HG03175 (cell line): ENCODE results near the gene LCE3A.
"Not testable (repeated sequence)": the region's sequence is repeated elsewhere in the genome, so short reads cannot be mapped to it uniquely, and the experiment has no call there.

Experiments used
- ATAC-seq: cut with Tn5 transposase; IDR thresholded peaks from one replicate; pipeline ENCODE4 v1.9.1; 2021; ENCODE audit warnings: mild to moderate bottlenecking, moderate library complexity; ENCODE audit not compliant: unreplicated experiment

LCE3A gene, protein sequence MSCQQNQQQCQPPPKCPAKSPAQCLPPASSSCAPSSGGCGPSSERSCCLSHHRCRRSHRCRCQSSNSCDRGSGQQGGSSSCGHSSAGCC

DNA sequence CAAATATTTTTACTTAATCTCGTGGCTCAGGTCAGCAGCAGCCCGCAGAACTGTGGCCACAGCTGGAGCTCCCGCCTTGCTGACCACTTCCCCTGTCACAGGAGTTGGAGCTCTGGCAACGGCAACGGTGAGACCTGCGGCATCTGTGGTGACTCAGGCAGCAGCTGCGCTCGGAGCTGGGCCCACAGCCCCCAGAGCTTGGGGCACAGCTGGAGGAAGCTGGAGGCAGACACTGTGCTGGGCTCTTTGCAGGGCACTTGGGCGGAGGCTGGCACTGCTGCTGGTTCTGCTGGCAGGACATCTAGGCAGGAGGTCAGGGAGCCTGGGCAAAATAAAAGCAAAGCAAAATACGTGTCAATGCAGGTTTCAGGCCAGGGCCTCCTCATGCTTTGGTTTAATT lies at the start of gene LCE3A:
TSS of gene LCE3A (minus strand) at position 301 of the 400 bp plus-strand sequence. CDS start at position 301, 0 bp downstream.
- ATAC-seq, result no peak

DNA sequence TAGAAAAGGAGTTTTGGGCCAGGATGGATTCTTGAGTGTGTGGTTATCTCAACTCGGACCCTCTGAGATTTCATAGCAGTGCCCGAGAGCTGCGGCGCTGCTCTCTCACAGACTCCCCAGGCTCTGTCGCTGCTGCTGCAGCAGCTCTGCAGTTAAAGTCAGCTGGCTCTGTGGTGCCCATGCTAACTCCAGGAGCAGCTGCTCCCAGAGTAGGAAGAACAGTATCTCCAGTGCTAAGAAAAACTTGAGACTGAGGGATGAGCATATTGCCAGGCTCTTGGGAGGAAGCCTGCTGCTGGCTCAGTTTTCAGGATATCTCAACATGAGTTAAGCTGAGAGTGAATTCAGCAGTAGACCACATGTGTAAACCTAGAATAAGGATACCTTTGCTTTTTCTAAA lies 44.7 kb upstream of the LCE3A start:
- ATAC-seq, result no peak

DNA sequence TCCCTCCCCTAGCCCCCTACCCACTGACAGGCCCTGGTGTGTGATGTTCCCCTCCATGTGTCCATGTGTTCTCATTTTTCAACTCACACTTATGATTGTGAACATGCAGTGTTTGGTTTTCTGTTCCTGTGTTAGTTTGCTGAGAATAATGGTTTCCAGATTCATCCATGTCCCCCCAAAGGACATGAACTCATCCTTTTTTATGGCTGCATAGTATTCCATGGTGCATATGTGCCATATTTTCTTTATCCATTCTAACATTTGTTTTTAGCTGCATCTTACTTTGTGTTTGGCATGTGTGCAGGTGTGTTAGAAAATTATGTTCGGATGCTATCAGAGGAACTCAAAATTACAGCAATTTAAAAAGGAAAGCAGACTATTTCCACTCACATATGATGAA lies 43.3 kb upstream of the LCE3A start:
- ATAC-seq, result not testable (repeated sequence)

DNA sequence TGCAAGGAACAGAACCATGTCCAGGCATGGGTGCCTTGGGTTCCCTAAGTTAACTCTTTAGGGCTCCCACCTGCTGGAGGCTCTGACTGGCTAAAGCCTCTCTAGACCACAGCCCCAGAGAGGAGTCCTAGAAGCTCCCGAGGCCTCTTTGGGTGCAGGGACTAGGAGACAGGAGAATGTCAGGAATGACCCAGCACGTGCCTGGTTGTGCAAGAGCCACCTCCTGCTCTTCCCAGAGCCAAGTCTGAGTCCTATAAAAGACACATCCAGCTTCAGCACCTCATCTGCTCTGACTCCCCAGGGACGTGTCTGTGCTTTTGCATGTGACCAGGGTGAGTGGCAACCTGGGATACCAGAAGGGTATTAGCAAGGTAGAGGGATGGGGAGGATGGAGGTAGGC lies 40.2 kb upstream of the LCE3A start, which contains the start of gene LCE2D:
TSS of gene LCE2D (plus strand) at position 283 of the 400 bp plus-strand sequence. CDS start 726 bp downstream, outside the sequence.
- ATAC-seq, result no peak

DNA sequence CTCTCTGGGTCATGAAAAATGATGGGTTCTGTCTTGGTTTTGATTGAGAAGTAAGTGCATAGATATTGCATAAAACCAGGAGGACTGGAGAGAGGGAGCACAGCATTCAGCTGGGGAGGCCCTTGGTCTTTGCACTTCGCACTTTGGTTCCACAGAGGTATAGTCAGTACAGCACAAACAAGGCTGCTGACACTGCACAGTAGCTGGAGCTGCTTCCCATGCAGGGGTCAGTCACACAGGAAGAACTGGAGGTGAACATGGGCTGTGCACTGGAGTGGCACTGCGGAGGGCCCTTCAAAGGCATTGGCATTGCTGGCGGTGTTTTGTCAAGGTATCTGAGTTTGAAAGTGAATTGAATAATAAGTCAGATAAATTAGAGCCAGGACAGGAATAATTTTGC lies 35.7 kb upstream of the LCE3A start:
- ATAC-seq, result no peak

DNA sequence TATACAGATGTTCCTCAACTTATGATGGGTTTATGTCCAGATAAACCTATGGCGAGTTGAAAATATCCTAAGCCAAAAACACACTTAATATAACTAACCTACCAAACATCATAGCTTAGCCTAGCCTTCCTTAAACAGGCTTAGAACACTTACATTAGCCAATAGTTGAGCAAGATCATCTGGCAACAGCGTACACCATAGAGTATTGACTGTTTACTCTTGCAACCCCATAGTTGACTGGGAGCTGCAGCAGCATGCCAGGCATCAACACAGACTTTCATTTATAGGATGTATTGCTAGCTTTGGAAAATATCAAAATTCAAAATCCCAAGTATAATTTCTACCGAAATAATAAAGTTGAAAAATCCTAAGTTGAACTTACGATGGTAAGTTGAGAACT lies 34.8 kb upstream of the LCE3A start:
- ATAC-seq, result no peak

DNA sequence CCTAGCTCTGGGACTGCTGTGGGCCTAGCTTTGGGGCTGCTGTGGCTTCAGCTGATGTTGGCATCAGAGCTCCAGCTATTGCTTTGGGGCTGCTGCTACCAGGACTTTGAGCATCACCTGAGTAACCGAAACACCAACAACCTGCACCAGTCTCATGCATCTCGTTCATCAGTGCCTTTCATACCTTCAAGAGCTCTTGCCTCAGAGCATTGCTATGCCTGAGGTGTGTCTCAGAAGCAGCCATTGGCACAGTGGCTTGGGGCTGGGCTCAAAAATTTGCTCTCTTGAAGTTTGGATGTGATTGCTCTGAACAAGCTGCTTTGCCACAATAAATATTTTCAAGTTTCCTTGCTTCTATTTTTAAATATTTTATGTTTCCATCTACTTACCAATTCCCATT lies 33.6 kb upstream of the LCE3A start:
- ATAC-seq, result no peak

DNA sequence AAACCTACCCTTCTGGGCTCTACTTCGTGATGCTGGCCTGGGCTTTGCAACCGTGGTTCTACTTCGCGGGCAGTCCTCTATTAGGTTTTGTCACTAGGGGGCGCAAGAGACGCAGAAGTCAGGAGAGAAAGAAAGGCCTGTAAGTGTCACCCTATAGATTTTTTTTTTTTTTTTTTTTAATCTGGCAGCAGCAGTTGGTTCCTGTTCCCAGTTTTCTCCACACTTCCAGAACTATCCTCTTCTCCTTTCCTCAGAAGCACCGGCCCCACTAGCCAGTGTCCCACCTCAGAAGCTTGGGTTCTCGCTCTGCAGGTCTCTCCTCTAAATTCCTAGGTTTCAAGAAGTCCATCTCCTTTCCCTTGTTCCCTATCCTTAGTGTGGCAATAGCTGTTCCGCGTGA lies 31.2 kb upstream of the LCE3A start:
- no peak for ATAC-seq

DNA sequence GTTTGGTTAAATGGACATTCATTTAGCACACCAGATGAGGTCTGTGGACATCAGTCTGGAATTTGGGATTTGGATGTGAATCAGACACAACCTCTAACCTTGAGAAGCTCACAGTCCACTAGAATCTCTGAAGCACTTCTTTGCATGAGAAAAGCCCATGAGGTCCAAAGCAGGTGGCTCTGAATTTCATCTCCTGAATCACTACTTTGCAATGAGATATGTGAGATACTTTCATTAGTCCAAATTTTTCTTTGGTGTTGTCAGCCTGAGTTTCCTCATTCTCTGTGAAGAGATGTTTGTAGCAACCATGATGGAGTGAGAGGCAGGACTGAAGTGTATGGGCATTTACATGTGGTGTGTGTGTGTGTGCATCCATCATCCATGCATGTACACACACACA lies 23.8 kb upstream of the LCE3A start:
- no peak for ATAC-seq

DNA sequence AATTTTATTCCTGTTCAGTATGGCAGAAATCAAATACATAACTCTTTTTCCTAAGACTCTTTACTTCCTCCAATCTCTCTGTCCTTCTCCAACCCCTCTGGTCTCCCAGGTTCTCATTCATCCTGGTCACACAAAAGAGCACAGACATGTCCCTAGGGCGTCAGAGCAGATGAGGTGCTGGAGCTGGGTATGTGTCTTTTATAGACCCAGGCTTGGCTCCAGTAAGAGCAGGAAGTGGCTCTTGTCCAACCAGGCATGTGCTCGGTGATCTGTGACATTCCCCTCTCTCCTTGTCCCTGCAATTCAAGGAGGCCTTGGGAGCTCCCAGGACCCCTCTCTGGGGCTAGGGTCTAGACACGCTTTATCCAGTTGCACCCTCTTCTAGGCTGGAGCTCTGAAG lies 22.2 kb upstream of the LCE3A start:
- ATAC-seq, result no peak

DNA sequence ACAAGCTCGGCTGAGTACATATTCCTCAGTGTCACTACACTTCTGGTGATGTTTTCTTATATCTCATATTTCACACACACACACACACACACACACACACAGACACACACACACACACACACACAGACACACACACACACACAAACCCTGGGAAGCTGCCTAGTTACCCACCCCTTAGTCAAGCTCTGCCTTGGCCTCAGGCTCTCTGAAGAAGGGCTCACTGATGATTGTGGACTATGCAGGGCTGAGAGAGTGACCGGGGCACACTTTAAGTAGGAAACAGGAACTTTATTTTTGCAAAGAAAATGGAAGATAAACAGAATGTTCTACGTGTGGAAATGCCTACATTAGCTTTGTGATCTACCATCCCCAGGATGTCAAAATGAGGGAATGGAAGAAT lies 21.0 kb upstream of the LCE3A start:
- ATAC-seq, result no peak

DNA sequence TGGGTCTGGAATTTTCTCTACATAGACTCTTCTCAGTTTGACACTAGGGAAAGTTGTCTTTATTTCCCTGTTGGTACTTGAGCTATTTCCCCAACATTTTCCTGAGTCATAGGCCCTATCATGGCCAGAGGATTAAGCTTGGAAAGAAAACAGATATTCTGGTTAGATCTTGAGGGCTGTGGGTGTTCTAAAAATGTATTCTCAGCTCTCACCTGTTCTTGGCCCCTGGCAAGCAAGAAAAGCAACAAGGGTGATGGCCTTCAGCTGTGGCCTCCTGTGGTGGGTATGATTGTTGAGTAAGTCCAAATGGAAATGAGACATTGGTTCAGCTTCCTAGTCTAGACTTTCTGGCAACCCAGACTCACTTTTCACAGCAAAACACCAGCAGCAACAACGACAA lies 17.4 kb upstream of the LCE3A start:
- ATAC-seq, result no peak

DNA sequence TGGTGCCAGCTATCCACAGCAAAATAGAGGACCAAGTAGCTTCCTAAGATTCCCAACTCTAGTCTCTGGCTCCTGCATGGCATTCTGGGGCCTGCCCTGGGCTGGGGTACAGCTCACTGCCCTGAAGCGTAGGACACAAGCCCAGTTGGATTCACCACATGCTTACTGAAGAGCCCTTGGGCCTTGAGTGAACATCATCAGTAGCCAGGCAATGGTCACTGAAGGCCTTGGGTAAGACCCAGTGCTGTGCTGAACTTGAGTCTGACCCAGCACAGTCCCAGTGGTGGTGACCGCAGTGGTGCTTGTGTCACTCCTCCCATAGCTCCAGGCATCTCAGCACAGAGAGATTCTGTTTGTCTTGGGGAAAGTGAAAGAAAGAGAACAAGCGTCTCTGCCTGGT lies 7.7 kb upstream of the LCE3A start:
- ATAC-seq, result no peak

DNA sequence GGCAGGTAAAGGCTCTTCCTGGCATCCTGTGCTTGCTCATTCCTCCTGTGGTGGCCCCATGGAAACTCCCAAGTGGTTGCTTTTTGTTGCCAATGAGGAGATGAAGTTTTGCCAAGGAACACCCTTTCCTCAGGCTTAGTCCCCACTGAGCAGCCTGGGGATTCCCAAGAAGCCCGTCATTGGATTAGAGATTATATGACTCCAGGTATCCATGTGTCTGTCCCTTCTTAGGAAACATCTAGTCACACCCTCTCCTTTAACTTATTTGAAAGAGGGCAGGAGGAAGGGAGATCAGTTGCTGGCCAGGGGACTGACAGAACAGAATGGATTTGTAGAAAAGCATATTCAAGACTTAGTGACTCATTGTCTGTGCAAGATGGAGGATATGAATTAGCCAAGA lies 3.8 kb upstream of the LCE3A start:
- ATAC-seq, result no peak

DNA sequence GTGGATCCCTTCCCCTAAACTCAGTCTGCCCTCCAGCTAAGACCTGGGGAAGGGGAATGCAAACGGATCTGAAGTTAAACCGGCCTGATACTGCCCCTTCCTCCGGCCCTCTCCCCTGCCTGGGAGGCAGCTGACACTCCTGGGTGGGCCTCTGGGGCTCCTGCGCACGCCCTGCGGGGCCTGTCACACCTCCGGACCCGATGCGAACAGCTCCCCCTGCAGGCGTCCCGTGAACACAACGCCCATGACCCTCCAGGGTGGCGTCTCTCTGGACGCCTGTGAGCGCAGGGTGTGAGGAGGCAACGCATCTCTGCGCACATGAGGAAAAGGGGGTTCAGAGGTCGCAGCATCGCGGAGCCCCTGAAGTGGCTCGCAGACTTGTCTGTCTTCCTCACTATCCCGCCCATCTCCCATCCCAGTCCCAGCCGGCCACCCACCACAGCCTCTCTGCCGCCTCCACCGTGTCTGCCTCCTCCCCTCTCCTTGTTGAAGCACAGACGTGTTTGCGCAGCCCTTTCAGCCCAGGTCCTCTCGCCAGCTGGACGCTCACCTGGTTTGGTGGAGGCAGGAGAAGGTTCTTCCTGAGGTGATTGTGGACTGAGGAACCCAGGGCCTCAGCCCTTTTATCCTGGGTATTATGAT lies 421 bp upstream of the LCE3A start:
- ATAC-seq, result no peak

DNA sequence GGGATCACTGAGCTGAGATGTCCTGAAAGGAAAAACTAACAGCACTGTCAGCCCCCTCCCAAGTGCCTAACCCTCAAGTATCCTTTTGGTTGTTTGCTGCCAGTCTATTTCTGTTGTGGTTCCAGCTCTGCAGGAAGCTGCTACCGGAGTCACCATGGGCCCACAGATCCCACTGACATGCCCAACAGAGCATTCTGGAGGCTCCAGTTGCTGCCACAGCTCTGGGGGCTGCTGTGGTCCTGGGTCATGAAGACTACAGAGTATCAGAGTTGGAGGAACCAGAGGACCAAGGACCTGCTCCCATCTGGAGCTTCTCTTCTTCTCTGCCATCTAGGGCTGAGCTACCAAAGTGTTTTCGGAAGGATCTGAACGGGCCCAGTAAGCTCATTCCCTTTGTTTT lies 910 bp downstream of the LCE3A start:
- no peak for ATAC-seq

DNA sequence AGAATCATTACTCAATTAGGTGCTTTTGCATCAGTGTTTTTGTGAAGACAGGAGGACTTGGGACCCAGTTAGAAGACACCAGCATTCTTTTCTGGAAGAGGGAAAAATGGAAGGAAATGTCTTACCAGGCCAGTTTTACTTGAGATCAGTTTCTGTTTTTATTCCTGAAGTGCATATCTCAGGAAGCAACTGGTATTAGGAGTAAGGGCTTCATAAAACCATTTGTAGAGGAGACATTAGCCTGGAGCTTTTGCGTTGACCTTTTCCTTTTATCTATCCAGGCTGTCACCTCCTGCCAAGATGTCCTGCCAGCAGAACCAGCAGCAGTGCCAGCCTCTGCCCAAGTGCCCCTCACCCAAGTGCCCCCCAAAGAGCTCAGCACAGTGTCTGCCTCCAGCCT lies 9.4 kb downstream of the LCE3A start, which contains the start of gene LCE3B:
TSS of gene LCE3B (plus strand) at position 301 of the 400 bp plus-strand sequence. CDS start at position 301, 0 bp downstream.
- no peak for ATAC-seq

DNA sequence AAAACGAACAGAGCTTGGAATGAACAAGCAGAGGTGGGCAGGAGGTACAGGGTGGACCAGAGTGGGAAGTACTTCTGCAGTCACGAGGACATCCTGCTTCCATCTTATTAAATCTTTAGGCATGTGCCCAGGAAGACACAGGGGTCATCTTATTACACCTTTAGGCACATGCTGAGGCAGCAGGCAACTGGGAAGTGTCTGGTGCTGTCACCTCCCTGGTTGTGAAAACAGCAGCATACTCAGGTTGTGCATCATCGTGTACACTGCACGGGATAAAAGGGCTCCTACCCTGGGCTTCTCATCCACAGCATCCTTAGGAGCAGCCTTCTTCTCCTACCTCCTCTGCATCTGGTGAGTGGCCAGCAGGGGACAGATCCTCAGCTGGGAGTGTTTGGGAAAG lies 23.0 kb downstream of the LCE3A start, which contains the start of gene LCE3C:
TSS of gene LCE3C (plus strand) at position 301 of the 400 bp plus-strand sequence. CDS start 498 bp downstream, outside the sequence.
- ATAC-seq, result no peak

DNA sequence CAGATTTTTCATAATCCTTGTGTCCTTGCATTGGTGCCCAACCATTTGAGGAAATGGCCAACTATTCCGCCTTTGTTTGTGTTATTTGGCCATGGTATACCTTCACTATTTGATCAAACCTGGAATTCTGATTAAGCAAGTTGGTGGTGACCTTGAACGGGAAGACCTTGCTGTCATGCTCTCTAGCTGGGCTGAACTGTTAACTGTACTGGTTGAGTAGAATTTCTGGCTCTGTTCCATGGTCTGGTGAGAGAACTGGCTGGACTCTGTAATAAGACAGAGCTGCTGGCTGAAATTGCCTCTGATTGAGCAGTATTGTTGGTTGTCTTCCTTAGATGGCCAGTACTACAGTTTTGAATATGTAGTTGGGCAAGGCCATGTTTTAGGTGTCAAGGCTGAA lies 25.9 kb downstream of the LCE3A start:
- no peak for ATAC-seq

DNA sequence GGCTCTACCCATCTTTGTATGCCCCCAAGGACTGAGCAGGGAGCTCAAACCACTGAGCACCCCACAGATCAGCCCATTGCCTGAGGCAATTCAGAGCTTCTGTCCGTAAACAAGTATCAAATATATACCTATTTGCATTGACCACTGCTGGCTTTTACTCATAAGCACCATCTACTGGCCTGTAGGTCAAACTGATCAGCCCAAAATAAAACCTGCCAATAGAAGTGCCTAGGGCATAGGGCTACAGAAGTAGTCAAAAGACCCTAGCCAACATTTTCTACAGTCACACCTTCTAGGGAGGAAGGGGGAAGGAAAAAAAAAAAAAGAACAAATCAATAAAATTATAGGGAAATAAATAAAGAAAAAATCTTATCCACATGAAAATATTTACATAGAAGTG lies 37.3 kb downstream of the LCE3A start:
- ATAC-seq, result no peak

DNA sequence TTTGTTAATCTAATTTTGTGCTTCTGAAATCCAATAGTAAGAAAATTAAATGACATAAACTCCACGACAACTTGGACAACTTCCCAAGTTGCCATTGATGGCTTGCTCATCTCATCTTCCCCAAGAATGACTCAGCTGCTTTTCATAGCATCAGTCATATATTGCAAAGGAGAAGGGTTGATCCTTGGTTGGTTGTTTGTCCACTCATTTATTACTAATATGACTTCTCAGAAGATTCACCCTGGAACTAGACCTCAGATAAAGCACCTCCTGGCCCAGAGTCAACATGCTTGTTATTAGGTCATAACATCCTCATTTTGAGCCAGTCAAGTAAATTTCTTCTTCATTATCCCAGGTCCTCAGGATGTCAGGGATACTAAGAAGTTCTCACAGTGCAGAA lies 40.3 kb downstream of the LCE3A start:
- ATAC-seq, result no peak

DNA sequence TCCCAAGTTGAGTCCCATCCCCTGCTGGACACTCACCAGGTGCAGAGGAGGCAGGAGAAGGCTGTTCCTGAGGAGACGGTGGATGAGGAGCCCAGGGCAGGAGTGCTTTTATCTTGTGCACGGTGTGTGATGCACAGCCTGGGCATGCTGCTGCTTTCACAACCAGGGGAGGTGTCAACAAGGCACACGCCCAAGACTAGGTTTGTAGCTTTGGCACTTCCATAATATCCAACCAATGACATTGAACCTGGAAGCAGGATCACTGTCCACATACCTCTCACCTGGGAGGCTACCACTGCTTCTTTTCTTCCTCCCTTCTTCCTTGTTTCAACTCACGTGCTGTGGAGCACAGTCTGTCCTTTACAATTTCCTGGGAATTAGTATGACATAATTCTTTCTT lies 42.5 kb downstream of the LCE3A start, which contains the start of gene LCE3D:
TSS of gene LCE3D (minus strand) at position 84 of the 400 bp plus-strand sequence. CDS start 580 bp downstream, outside the sequence.
- ATAC-seq, result no peak

DNA sequence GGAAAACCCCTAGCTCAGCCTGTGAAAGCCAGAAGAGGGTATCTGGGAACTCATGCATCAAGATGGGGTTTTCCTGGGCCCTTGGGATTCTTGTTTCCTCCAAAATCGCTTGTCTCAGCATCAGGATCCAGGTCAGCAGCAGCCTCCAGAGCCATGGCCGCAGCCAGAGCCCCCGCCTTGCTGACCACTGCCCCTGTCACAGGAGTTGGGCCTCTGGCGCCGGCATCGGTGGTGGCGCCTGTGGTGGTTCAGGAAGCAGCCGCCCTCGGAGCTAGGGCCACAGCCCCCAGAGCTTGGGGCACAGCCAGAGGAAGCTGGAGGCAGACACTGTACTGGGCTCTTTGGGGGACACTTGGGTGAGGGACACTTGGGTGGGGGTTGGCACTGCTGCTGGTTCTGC lies 43.4 kb downstream of the LCE3A start:
- not testable (repeated sequence) for ATAC-seq
